T-helper 2 cell (primary cell): Measurements from ENCODE around the gene ROGDI.

ENCODE experiments used
- DNase-seq, 5 experiments: peaks; one replicate each; pipeline versions ENCODE4 v3.0.0 to v3.0.0-alpha.2; 2012 to 2022
- total RNA-seq, 2 donors: gene quantifications; one replicate each; lab custom pipeline; 2026; lab: John Stamatoyannopoulos, UW

The ROGDI gene, protein sequence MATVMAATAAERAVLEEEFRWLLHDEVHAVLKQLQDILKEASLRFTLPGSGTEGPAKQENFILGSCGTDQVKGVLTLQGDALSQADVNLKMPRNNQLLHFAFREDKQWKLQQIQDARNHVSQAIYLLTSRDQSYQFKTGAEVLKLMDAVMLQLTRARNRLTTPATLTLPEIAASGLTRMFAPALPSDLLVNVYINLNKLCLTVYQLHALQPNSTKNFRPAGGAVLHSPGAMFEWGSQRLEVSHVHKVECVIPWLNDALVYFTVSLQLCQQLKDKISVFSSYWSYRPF
- total RNA-seq: 2.5 to 3.7 reads per million in 2 donors

DNA sequence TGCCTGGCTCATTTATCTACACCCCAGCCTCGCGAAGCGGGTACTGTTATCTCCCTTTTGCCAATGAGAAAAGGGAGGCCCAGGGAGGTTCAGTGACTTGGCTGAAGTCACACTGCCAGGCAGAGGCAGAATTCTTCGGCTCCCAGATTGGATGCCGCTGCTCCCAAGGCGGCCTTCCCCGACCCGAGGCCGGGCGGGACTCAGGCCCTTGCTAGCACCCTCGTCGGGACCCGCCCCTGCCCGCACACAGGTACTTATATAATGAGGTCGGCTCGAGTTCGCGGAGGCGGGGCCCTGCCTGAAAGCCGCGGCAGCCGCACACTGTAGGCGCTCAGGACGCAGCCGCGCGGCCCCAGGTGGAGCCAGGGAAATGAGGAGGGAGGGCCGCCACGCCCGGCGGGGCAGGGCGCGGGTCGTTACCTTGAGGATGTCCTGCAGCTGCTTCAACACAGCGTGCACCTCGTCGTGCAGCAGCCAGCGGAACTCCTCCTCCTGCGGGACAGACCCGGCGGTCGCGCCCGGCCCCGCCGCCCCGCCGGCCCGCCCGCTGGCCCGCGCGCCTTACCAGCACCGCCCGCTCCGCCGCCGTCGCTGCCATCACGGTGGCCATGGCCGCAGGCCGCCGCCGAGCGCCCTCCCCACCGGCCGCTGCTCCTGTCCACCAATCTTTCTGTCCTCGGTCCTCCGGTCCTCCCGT lies at the start of gene ROGDI:
ROGDI (minus strand) TSS at position 672 of the 697 bp plus-strand sequence; CDS start at position 610, 62 bp downstream.
- peak; percentile 59 to 85 (median 80) for DNase-seq

DNA sequence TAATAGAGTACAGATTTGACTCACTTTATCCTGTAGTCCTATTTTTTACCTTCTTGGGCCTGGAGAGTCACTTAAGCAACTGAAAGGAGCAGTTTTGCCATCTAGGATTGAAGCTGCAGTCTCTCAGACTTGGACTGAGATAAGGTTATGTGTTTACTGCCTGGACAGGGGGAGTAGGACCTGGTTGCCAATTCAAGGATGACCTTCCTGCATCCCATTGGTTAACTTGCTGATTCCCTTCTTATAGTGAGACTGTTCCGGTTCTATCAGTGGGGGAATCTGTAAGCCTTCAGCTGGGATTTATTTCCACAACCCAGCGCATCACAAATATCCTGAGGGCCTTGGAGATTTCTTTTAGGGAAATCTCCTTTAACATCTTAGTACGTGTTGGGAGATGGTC lies 47.8 kb upstream of the ROGDI start:
- no peak for DNase-seq

DNA sequence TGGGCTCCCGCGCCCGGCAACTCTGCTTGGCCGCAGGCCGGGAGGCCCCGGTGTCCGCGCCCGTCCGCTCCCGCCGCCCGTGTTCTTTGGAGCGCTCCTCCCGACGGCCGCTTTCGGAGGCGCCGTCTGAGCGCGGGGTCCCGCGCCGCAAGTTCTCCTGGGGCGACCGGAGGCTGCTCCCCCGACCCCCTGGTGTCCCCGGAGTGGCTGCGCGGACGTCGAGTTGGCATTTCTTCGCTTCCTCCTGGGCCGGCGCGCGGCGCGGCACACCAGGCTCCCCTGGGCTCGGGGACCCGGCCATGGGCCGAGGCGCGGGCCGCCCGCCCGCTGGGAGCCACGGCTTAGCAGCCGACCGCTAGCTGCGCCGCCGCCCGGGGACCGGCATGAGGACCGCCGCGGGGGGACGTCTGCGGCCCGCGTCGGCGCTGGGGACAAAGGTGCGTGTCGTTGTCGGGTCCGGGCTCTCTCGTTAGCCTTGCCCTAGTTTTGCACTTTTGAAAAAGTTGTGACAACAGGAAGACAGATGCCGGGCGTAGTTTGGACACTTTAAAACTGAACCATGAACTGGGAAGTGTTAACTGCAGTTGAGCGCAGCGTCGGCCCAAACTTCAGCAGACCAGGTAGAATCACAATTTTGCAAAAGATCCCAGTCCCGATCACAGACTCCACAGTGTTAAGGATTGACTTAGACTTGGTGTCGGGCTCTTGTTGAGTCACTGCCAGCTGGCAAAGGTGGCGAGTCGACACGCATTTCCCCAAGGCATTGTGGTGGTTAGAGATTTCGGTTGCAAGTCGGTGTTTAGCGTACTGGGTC lies 45.5 kb upstream of the ROGDI start:
- DNase-seq: peak in 4 of 5 experiments; percentile 5 to 57 (median 16)

DNA sequence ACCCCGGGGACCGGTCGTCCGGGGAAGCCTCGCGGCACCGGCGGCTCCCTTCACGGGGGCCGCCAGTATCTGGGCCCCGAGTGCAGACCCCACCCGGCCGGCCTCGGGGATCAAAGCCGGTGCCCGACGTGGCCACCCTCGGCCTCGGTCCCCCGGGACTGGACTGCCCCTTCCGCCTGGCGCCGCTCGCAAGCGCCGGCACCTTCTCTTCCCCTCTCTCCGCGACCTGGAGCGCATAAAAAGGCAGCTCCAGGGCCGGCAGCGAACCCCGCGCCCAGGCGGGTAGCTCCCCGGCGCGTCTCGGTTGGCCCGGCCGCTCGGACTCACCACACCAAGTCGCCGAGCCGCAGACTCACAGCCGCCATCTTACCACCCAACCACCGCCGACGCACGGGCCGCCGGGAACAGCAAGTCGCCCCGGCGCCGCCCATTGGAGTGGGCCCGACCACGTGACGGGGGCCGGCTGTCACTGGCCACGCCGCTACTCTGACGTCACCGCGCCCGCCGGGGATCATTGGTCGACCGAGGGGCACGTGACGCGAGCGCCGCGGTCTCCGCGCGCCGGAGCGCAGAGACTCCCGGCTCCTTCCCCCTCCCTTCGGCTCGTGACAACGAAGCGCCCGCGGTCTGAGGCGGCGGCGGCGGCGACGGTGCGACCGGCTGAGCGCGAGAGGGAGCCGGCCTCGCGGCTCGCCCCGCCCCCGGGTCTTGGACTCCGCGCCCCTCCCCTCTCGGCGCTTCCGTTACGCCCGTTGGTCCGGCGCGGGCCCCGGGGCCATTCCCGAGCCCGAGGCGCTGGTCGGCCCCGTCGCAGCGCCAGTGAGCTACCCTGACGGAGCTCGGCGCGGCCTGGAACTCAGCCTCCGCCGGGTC lies 44.7 kb upstream of the ROGDI start, which contains the start of the genes GLYR1 and UBN1:
GLYR1 (minus strand) TSS at position 388 of the 873 bp plus-strand sequence; CDS start at position 365, 23 bp downstream.
UBN1 (plus strand) TSS at position 581 of the 873 bp plus-strand sequence. CDS start 5,437 bp downstream, outside the sequence.
- peak; percentile 99 to 100 (median 99) for DNase-seq

DNA sequence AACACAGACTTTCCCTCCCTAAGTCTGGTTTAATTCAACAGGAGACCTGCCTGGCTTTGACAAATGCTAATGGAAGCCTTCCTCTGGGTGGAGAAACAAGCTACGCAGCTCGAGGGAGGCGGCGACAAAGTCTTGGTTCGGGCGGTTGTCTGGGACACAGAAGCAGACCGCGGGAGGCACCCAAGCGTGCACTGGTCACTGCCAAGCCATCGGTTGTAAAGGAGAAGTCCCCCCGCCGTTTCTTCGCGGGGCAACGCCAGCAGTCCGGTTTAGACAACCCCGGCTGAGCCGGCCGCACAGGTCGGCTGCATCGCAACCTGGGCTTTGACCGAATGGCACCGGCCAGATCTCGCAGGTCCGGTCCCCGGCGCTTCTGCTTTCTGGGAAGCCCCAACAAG lies 44.1 kb upstream of the ROGDI start:
- peak in 4 of 5 experiments; percentile 2 to 45 (median 10) for DNase-seq

DNA sequence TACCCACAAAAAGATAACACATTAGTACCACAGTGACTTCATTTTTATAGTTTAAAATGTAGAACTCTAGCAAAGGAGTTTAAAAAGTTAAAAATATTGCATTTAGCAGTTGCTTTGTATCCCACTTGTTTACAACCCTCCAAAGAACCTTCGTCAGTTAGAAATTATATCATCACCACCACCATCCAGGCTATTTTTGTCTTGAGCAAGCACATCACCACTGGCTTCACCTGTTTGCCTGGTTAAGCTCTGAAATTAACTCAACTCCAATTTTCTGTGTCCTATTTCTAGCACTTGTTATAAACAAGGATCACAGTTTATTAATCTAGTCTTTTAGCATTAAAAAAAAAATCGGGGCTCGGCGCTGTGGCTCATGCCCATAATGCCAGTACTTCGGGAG lies 38.6 kb upstream of the ROGDI start:
- DNase-seq: no peak

DNA sequence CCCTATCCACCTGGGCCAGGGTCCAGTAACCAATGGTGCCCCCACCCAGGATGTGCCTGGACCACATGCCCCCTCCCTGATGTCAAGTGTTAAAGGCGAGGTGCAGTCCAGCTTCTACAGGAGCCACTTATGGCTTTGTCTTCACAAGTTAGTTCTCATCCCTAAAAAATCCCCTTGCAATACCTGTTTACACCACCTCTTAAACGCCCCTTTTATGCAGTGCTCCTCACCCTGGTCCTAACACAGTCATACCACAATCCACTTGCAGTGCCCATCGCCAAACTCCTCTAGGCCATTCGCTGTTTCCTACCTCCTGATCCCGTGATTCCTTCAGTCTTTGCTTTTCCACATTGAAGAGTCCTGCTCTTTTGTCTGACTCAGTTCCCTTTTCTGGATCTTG lies 37.5 kb upstream of the ROGDI start:
- DNase-seq: no peak

DNA sequence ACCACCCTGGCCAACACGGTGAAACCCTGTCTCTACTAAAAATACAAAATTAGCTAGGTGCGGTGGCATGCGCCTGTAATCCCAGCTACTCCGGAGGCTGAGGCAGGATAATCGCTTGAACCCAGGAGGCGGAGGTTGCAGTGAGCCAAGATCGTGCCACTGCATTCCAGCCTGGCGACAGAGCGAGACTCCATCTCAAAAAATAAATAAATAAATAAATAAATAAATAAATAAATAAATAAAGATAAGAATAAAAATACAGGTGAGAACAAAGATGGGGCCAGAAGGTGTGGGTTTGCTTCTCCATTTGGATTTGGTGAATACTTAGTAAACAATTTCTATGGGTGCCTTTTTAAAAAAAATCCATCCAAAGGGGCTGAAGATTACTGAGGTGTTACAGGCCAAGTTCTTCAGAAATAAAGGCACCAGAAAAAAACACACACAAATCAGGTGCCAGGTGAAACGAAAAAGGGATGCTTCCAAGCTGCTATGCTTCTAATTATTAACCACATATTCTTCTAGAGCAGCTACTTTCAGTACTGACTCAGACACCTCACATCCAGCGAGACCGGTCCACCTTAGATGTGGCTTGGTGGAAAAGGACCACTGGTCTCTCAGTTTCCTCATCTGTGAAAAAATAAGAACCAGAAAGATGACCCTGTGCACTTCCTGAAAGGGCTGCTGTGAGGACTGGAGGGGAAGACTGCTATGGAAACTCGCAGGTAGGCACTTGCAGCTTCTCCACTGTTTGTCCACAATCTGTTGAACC lies 35.5 kb upstream of the ROGDI start:
- no peak for DNase-seq

DNA sequence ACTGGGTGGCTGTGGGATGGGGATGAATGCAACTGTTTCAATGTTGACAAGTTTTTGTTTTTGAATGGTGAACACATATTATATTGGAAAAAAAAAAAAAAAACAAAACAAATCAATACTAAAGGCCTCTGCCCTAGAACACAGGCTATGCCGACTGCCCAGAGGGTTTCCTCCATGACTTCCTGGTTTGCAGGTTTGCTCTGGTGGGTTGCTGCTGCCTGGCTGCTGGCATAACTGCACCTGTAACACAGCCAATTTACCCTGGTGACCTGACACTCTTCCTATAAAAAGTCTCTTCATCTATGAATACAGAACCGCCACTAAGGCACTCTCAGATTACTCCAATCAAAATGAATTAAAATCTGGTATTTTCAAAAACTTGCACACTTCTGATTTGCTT lies 34.3 kb upstream of the ROGDI start:
- DNase-seq: no peak

DNA sequence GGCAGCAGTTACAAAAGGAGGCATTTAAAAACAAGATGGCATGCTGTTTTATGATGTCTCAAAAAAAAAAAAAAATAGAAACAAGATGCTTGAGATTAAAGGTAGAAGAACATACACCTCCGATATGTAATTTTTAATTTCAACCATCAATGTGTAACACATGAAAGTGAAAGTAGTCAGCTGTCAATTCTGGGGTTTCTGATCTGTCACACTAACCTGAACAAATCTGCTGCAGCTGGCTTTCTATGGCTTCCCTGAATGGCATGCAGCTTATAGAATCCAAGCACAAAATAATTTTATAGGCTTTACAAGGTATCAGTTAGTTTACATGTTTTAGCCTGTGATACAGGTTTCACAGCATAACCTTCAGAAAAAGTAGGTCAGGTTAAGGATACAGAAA lies 31.2 kb upstream of the ROGDI start:
- peak in 1 of 5 experiments; percentile 43 for DNase-seq

DNA sequence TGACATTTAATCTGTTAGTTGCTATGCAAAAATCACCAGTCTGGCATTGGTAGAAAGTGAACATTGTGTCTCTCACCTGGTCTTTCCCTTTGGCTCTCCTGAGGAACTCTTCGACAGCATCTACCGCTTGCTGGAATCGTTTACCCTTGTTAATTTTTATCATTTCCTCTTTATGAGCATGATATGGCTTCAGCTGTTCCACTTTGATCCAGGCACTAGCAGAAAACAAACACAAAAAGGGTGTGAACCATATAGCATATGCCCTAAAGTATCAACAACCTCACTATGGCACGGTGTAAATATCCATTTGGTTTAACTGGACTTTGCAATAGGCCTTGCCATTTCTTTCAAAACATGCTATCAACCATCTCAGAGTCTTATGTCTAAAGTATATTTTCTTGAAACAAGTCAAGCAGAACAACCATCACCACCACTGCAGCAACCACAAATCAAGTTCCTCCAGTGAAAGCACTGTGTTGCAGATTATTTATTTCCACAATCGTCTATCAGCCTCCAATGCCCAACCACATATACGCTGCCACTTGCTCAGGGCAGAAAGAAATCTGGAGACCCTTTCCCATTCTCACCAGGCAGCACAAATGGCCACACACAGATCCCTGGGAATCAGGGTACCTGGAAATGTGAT lies 30.4 kb upstream of the ROGDI start:
- no peak for DNase-seq

DNA sequence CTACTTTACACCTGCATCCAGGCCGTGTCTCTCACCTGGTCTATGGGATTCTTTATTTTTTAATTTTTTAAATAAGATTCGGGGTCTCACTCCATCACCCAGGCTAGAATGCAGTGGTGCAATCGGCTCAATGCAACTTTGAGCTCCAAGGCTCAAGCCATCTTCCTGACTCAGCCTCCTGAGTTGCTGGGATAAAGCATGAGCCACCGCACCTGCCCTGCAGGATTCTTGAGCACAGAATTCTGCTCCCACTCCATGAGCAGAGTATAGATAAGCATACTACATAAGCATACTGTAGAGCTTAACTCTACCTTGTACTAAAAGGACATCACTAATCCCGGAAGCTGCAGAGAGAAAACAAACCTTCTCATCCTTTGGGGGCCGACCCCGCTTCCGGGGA lies 29.2 kb upstream of the ROGDI start:
- no peak for DNase-seq

DNA sequence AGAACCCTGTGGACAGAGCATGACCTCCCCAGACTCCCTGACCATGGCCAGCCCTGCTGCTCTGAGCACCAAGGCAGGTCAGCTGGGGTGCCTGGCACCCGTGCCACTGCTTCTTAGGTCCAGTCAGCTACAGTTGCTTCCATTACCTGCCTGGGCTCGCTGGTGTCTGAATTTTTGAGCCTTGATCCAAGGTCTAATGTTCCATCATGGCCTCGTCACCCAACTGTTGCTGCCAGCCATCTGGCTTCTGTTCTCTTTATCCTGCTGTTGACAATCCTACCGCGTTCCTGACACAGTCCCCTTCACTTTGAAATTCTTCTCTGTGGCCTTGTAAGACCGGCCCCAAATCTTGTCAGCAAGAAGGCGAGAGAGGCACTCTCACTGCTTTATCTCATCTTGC lies 28.0 kb upstream of the ROGDI start:
- no peak for DNase-seq

DNA sequence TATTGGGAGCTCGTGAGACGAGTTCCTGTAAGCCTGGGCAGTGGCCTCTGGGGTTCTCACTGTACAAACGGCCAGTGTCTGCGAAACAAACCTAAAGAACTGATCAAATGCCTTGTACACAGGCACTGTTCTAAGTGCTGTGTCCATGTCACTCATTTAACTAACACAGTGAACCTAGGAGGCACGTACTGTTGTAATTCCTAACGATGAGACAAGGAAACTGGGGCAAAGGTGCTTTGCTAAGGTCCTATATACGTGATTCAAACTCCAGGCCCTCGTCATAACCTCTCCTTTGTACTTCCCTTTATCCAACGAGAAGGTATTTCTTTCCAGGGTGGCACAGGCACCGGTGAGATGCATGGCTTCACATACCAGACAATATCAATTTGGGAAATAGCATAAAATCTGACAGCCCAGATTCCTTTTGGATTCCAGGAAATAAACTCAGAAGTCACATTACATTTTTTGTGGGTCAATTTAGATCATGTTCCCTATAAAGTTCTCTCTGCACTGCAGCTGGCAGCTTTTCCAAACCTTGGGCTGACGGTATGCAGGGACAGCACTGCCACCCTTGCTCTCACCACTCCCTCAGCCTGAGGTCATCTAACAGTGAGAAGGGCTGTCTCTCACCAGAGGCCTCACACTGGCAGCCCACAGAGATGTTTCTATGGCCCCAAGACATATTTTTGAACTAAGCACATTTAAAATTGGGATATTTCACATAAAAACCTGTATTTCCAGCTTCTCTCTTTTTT lies 26.3 kb upstream of the ROGDI start:
- DNase-seq: no peak

DNA sequence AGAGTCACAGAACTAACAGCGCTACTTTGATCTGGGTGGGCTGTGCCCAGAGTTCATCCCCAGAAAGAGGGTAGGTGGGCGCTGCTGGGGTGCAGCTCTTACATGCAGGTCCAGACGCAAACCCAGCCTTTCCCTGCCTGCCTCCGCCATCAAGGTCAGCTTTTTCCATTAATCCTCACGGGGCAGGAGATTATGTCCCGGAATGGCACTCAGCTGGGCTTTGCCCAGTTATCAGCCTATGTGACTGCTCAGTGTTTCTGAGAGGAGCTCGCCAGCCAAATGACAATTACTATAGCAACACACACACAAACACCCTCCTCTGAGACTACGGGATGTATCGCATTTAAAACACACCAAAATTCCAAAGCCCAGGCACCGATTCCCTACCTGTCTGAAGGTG lies 24.5 kb upstream of the ROGDI start:
- no peak for DNase-seq

DNA sequence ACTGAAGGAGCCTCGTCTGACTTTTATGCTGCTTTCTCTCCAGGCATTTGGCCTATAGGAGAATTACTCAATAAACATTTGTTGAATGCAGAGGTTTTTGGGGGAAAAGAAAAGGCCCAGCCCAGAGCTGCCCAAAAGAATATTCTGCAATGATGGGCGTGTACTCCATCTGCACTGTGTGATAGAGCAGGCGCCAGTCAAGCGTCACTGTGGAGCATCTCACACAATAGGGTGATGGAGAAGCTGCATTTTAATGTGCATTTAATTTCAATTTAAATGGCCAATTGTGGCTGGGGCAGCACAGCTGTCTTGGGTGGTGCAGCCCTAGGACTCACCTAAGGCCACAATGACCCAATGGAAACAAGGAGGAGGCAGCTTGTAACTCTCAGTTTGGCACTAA lies 24.1 kb upstream of the ROGDI start:
- DNase-seq: no peak

DNA sequence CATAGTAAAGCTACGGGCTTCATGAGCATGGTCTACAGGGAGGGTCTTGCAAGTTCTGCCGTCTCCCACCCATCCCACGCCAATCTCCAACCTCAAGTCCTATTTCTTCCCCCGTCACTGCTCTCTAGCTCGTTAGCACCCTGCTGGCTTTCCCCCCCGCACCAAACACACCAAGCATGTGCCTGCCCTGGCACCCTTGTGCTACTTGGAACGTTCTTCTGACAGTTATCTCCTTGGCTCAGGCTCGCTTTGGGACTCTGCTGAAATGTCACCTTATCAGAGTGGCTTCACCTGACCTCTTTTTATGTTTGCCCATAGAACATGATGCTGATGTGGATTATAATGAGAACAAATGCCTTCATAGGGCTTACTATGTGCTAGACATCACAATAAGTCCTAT lies 22.8 kb upstream of the ROGDI start:
- DNase-seq: no peak

DNA sequence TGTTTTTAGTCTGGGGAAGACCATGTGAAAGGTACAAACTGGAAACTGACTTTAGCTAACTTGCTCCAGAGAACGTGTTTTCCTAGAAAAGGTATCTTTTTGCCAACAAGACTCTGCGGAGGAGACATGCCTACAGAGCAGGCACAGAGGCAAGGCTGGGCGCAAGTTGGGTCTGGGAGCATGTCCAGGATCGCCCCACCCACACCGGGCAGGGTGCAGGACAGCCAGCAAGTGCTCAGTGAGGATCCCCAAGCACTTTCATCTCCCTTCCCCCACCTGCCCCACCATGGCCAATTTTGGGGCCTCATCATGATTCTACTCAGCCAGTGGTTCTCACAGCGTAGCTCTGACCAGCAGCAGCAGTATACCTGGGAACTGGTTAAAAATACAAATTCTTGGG lies 18.2 kb upstream of the ROGDI start:
- no peak for DNase-seq

DNA sequence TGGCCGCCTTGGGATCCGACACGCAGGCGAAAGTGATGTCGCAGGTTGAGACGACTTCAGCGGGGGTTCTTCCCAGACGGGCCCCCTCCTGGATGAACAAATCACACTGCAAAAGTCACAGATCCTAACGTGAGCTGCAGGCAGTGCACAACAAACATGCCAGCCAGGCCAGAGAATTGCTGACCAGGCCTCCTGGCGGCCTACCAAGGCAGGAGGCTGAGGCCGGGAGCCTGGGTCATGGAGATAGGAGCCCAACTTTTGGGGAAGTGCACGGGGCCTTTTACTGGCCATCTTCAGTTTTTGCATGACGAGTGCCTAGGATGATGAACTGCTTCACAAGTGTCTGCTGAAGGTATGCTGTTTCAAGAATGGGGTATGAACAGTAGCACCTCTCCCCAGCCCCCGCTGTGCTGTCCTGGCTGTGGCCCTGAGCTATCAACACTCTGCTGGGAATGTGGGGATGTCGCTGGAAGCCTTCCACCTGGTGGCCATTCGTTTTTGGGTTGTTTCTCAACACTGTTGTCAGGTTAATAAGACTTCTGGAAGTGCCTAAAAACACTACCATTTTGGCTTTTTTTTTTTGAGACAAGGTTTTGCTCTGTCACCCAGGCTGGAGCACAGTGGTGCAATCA lies 12.2 kb upstream of the ROGDI start:
- DNase-seq: no peak

DNA sequence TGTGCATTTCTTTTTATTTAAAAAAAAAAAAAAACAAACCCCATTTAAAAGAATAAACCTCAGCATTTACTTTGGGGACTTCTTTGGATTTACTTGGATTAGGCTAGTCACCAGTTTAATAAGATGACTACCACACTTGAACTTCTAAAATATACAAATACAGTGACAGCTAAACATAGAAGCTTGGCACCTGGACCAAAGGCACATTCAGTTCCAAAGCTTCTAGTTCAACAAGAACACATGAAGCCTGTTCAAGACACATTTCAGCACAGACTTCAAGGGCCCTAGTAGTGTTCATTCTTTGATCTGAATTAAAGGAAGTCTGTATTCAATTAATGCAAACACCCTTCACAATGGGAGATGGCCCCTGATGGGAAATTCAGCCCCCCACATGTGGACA lies 11.6 kb upstream of the ROGDI start:
- DNase-seq: no peak
